Measurements from ENCODE around the gene CERKL.

CERKL gene

DNA sequence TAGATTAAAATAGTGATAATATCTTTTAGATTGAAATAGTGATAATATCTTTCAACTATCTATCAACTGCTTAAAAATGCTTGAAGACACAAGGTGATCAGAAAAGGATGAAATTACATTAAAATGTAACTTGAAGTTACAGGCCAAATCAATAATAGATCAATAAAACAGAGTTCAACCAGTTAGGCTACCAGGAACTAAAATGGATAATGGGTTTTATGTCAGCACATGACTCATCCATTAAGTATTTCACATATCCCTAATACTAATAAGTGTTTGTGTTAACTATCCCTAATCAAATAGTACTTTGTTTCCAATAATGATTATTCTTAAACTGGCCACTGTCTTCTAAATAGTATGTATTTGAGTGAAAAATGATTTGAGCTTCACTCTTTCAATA is 33.7 kb downstream of the CERKL start:
- no peak for DNase-seq

DNA sequence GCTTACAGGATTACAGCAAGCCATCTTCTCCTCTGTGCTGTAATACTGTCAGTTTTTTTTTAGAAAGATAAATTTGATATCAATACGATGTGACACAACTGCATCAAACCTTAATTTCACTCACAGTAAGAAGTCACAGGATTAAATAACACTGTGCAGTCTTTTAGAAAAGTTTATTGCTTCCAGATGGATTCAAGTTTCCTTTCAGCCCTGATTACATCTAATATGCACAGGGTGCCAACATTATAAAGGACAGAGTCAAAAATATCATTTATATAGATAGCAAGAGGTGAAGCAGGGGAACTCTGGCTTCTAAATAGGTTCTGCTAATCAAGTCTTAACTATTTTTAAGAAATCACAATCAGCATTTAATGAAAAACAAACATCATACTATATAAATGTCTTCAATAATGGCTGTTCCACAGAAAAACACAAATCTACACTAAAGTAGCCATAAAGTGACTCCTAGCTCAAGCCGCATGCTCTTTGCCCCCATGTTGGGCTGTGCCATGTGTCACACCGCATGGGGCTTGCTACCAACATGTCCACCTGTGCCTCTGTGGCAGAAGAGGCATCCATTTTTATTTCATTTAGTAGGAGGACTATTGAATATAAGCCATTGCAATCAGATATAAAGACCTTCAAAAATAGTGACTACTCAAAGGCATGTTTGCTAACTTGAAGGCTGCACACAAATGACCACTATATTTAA is 35.0 kb downstream of the CERKL start:
- no peak for DNase-seq

GRCh38 chr2:181619516-181619915 is 37.4 kb downstream of the CERKL start:
- DNase-seq, result no peak

DNA sequence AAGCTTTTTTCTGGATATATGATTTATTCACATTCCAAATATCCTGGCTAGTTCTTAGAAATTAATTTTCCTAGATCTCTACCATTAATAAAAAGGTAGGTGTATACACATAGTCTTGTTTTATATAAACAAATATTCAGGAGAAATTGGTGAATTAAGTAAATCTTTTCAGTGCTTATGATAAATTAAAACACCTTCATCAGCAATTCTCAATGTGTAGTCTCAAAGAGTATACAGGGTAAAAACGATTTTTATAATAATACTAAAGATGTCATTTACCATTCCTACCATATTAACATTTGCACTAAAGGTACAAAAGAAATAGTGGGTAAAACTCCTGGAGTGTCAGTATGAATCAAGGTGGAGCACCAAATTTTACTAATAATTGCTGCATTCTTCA is 40.2 kb downstream of the CERKL start:
- no peak for DNase-seq

DNA sequence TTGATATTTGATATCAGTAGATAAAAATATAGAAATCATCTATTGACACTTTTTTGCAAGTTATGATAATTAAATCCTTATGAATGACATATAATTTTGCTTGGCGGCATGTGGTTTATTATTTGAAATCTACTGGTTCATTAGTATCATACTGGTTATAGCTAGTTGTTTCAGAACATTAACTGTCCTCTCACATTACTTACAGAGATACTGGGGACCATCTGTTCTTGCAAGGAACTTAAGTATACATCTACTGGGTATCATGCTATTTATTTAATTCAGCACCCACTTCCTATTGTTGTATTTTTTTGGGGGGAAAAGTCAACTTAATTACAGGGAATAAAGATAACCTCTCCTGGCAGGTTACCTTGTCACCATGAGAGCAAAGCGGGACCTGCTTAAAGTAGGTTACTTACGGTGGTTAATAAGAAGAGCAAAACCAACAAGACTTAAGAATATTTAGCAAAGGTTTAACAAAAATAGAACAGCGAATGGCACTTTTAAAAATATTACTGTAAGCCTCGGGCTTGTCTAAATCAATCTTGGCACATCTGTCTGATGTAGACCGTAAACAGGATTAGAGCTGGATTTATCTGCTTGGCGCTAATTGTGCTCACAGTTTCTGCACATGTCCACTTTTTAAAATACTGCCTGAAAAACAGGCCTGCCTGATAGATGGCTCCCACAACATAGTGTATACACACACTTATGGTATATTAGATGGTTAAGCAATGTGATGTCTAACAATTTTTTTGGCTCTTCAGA is 41.8 kb downstream of the CERKL start:
- DNase-seq, result no peak

DNA sequence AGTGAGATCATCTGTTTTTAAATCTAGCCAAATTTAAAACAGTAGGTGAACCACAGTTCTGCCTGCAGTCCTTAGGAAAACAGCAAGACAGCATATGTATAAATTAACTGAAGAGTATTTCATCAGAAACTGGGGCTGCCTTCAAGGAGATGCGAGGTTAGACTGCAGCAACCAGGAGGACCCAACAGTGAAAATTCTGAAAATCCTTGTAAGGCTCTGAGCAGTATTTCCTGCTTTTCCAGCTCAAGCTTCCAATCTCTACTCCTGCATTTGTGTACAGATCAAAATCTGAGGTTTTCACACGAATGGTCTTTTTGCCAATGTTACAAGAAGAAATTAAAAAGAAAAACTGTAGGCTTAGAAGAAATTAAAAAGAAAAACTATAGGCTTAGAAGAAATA is 43.7 kb downstream of the CERKL start:
- no peak for DNase-seq

DNA sequence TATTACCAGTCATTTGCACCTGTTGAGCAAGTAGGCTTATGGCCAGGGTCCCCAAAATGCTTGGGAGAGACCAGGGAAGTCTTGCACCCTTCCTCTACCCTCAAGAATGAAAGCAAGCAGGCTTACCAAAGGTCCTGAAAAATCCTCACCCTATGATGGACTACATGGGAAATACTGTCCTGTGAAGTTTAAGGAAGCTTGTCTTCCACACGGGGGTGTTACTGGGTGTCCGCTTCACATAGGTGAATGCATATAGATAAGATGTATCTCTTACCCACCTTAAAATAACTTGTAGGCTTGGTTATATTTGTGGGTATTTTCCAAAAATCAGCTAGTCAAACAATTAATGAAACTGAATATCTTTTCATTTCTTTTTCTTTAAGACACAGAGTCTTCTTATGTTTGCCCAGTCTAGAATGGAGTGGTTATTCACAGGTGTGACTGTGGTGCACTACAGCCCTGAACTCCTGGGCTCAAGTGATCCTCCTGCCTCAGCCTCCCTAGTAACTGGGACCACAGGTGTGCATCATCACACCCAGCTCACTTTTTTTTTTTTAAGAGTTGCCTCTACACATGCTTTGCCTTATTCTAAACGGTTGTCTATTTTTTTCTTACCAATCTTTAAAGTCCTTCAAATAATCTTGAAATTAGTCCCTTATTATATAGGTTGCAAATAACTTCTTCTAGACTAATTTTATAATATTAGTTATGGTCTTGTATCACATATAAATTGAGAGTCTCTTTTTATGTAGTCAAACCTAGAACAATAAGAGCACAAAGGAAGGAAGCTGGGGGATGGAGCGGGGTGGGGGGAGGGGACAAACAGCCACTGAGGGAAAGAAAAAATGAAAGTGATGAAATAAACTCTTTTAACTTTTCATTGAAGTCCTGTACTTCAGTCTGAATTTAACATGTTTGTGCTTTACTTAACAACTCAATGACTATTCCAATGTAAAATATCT is 49.0 kb downstream of the CERKL start:
- DNase-seq, result no peak

DNA sequence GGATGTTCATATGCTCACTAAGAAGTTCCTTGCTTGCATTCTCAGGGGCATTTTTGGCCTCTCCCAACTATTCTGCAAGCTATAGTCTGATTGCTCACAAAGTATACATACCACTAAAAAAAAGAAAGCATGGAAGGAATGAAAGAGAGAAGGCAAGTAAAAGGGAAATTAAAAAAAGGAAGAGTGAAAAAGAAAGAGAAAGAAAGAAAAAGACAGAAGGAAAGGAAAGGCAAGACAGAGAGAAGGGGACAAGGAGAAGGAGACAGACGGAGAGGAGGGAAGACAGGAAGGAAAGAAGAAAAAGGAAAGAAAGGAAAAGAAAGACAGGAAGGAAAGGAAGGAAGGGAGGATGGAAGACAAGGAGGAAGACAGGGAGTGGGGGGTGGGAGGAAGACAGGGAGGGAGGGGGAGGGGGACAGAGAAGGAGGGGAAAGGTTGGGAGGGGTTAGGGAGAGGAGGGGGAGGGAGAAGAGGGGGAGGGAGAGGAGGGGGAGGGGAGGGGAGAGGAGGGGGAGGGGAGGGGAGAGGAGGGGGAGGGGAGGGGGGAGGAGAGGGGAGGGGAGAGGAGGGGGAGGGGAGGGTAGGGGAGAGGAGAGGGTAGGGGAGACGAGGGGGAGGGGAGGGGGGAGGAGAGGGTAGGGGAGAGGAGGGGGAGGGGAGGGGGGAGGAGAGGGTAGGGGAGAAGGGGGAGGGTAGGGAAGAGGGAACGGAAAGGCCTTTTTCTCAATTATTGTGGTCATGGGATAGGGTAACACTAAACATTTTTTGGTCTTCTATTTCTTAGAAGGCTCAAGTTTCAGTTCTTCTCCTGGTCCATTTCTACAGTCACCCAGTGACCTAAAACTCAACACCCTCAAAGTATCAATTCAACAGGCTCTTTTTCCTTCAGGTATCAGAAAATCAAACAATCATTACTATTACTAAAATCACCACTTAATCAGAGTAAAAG is 50.7 kb downstream of the CERKL start:
- no peak for DNase-seq

GRCh38 chr2:181602017-181602416 is 54.9 kb downstream of the CERKL start:
- DNase-seq, result no peak

- no peak for DNase-seq
Observed at GRCh38 chr2:181596556-181596955, 60.3 kb downstream of the CERKL start.

DNA sequence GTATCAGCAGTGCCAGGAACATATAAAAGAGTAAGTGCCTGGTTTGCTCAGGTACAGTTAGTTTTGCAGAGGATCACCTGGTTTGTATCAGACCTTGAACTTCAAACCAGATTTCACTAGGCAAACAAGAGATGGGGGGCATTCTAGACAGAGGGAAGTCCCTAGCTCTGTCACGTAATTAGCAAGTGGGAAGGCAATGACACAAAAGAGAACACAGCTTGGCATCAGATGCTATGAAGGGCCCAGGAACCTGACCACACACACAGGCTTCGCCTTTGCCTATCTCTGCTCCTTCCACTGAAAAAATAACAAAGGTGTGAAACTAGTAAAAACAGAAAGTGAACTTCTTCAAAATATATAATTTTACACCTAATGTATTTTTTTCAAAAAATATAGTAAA is 62.6 kb downstream of the CERKL start:
- no peak for DNase-seq

DNA sequence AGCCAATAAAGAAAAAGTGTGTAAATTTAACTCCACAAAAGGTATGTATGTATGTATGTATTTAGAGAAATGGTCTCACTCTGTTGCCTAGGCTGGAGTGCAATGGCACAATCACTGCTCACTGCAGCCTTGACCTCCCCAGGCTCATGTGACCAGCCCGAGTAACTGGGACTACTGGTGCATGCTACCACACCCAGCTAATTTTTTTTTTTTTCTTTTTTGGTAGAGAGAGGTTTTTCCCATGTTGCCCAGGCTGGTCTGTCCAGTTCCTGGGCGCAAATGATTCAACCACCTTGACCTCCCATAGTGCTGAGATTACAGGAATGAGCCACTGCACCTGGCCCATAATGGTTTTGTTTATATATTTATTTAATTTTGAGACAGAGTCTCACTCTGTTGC is 67.1 kb downstream of the CERKL start:
- DNase-seq, result no peak

DNA sequence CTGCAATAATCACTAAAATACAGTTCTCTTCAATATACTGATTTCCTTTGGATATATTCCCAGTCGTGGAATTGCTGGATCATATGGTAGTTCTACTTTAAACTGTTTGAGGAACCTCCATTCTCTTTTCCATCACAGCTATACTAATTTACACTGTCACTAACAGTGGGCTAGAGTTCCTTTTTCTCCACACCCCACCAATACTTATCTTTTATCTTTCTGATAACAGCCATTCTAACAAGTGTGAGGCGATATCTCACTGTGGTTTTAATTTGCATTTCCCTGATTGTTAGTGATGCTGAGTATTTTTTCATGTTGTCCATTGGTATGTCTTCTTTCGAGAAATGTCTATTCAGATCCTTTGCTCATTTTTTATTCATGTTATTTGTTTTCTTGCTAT is 68.4 kb downstream of the CERKL start:
- no peak for DNase-seq

- no peak for DNase-seq
Observed at GRCh38 chr2:181586569-181587081, 70.3 kb downstream of the CERKL start.

GRCh38 chr2:181585732-181586131 is 71.2 kb downstream of the CERKL start:
- no peak for DNase-seq

GRCh38 chr2:181581534-181581933 is 75.4 kb downstream of the CERKL start:
- no peak for DNase-seq

- DNase-seq, result no peak
Observed at GRCh38 chr2:181578829-181579228, 78.1 kb downstream of the CERKL start.

DNA sequence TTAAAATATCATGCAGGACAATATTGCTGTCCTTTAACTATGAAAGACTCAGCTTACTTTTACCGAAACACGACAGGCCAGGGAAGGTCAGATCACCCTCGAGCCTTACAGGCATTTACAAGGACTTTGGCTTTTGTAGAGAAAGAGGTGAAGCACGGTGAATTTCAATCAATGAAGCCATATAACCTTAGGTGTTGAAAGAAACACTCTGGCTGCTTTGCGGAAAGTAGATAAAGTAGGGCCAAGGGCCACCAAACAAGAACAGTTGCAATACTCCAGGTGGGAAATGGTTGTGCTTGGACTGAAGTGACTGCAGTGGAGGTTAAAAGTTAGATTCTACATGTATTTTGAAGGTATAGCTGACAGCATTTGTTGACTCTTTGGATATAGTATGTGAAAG is 80.5 kb downstream of the CERKL start:
- DNase-seq, result no peak

DNA sequence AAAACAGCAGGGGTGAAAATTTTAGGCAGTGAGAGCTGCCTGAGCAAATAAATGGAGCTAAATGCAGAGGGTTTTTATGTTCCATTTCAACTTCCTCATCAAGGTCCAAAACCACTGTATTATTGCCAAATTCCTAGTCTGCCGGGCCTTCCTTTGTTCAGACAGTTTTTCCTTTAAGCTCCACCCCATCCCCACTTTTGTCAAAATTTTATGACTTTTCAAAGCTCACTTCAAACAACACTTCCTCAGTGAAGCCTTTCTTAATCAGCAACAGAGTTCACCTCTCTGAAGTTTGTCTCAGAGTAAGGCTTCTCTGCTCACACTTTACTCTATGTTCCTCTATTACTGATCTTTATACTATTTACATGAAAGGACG is 81.3 kb downstream of the CERKL start:
- peak; percentile 21 for DNase-seq

DNA sequence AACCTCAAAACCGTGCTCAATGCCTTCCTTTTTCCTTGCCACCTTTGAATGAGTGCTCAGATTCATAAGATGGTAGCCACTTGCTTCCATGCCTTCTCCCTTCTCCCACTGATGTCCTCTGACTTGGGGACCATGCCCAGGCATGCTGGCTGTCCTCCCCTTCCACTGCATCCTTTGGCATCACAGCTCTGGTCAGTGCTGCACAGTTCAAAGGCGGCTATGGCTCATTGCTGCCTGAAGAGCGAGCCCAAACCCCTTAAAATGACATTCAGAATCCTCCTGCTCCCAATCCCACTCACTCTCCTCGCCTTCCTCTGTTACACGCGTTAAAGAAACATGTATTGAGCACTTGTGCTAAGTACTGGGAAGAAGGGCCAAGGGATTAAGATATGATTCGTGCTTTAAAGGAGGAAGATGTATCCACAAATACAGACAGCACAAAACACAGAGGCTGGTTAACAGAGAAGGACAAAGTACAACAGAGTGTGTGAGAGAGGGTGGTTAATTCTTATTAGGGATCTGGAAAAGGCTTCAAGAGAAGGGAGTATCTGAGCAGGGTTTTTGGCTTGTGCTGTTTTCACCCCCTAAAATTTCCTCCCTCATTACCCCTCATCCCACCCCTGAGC is 81.8 kb downstream of the CERKL start:
- no peak for DNase-seq

GRCh38 chr2:181574321-181574720 is 82.6 kb downstream of the CERKL start:
- no peak for DNase-seq

Measured in GDM1 (cell line).